ENCODE measurements around the gene EIF5.

- TF ChIP-seq, protein P1, sequence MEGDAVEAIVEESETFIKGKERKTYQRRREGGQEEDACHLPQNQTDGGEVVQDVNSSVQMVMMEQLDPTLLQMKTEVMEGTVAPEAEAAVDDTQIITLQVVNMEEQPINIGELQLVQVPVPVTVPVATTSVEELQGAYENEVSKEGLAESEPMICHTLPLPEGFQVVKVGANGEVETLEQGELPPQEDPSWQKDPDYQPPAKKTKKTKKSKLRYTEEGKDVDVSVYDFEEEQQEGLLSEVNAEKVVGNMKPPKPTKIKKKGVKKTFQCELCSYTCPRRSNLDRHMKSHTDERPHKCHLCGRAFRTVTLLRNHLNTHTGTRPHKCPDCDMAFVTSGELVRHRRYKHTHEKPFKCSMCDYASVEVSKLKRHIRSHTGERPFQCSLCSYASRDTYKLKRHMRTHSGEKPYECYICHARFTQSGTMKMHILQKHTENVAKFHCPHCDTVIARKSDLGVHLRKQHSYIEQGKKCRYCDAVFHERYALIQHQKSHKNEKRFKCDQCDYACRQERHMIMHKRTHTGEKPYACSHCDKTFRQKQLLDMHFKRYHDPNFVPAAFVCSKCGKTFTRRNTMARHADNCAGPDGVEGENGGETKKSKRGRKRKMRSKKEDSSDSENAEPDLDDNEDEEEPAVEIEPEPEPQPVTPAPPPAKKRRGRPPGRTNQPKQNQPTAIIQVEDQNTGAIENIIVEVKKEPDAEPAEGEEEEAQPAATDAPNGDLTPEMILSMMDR (IDR thresholded peaks at IDR 0.05) = no peak
- no peak for TF ChIP-seq POLR2A (IDR thresholded peaks at IDR 0.05)
- no peak for TF ChIP-seq POLR2AphosphoS5 (IDR thresholded peaks at IDR 0.05)
- TF ChIP-seq EP300 (IDR thresholded peaks at IDR 0.05) = no peak
These were observed 50.6 kb downstream of the EIF5 start for GRCh38 chr14:103384450-103385151.
